GM15510 (cell line): ENCODE data around the gene STRN3.

ENCODE experiments used
- POLR2A ChIP-seq: IDR thresholded peaks from 3 replicates; pipeline ENCODE4 v1.6.1; 2011; ENCODE audit warnings: borderline replicate concordance; ENCODE audit not compliant: insufficient read length; ENCODE audit errors: extremely low read depth

Gene STRN3

DNA sequence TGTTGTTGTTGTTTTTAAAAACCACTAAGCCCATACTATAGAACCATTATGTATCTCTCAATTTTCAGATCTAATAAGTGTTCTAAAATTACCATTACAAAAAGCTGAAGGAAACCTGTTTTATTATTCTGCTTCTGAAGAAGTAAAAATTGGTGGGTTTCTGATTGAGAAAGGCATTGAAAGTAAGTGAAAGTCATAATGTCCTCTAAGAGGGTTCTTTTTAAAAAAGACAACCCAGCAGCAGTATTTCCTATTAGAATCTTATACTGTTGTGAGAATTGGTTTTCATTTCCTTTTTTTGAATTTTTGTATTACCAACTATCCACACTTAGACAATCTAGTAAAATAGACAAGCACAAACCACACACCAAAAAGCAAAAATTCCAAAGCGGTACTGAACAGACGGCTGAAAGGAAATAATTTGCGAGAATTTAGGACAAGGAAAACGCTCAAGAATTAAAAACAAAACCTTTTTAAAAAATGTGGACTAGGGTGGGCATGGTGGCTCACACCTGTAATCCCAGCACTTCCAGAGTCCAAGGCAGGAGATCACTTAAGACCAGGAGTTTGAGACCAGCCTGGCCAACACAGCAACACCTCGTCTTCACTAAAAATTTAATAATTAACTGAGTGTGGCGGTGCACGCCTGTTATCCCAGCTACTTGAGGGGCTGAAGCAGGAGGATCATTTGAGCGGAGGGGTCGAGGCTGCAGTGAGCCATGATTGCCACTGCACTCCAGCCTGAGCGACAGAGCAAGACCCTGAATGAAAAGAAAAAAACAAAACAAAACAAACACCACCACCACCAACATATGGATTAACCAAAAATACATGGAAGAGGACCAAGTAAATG, 67.4 kb downstream of the STRN3 start:
- TF ChIP-seq POLR2A, result no peak

DNA sequence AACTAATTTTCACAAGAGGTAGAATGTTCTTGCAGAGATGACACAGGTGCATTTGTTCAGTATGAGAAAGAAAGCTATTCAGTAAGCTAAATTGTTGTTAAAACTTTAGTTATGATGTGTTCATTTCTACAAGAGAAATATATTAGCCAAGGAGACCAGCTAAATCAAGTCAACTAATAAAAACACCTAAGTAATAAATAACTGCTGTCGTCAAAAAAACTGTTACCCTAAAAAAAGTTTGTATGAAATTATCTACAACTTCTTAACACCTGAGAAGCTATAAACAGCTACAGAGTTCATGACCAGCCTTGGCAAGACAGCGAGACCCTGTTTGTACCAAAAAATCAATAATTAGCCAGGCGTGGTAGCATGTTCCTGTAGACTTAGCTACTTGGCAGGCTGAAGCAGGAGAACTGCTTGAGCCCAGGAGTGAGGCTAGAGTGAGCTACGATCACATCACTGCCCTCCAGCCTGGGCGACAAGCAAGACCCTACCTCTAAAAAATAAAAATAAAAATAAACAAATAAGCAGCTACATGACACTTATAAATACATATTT, 68.3 kb downstream of the STRN3 start:
- TF ChIP-seq POLR2A, result no peak

DNA sequence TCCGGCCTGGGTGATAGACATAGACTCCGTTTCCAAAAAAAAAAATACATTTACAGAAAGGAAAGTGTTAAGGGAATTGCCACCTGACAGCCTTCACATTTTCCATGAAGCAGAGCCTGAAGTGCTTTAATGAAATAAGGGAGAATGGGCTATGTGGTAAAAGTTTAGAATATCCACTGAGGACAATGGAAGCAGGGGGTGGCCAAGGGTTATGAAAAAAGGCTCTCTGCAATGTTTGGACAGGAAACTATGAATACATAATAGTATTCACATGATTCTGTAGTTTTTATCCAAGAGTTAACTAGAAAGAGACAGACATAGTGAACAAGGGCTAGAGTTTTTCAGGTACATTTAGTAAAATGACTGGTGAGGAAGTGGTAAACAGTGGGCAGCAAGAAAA, 76.5 kb downstream of the STRN3 start:
- TF ChIP-seq POLR2A, result no peak

DNA sequence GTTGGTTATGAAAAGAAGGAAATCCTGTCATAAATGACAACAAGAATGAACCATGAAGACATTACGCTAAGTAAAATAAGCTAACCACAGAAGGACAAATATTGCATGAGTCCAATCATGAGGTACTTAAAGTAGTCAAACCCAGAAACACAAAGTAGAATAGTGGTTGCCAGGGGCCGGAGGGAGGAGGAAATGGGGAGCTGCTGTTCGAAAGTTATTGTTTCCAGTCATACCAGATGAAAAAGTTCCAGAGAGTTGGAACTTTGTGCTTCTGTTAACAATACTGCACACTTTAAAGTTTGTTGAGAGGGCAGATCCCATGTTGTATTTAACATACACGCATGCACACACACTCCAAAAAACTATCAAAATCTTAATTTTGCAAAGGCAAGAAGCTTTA, 82.5 kb downstream of the STRN3 start:
- TF ChIP-seq POLR2A, result no peak

DNA sequence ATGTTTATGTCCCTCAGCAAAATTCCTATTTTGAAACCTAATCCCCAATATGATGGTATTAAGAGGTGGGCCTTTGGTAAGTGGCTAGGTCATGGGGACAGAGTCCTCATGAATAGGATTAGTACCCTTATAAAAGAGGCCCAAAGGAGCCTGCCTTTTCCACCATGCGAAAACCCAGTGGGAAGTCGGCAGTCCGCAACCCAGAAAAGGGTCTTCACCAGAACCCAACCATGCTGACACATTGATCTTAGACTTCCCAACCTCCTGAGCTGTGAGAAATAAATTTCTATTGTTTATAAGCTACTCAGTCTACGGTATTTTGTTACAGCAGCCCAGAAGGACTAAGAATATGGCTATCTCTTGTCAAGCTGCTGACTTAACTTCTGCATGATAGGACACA, 85.3 kb downstream of the STRN3 start:
- no peak for TF ChIP-seq POLR2A

DNA sequence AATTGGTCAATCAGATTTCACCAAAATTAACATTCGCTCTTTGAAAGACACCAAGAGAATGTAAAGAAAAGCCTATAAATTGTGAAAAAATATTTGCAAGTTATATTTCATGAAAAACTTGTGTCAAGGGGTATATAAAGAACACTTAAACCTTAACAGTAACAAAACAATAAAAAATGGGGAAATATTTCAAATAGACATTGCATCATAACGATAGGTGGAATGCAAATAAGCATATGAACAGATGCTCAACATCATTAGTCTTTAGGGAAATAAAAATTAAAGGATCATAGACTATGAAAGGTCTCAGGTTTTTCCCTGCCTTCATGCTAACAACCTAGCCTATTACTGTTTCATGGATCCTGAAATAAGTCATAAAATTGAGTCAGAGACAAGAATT, 87.6 kb downstream of the STRN3 start:
- TF ChIP-seq POLR2A, result no peak

DNA sequence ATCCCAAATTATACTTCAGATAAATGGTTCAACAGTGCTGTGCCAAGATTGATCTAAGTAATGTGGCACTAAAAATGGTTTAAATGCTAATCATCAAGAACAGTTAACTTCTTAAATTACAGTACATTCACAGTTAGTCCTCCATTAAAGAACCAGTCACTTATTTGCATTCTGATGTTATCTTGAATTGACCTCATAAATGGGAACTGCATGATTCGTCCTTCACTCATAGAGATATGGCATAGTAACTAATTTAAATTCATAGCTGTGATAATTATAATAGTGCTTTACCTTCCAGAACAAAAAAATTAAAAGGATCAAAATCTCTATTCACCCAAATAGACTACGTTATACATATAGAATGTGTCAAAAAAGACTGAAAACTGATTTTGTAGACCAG, 90.7 kb downstream of the STRN3 start:
- no peak for TF ChIP-seq POLR2A

DNA sequence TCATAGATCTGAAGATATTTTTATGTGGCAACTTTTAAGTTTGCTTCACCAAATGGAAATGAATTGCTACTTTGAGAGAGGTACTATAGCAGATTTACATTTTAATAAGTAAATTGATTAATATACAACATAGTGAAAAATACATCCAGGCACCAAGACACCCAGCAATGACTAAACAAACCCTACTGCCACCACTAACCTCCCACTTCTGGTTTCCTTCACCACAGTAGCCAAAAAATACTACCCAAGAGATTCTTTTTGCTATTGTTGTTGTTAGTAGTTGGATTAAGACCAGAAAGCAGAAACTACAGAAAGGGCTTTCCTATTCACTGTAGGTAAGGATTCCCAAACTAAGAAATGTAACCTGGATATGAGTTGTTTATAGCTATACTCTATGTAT, 97.7 kb downstream of the STRN3 start:
- TF ChIP-seq POLR2A, result no peak

DNA sequence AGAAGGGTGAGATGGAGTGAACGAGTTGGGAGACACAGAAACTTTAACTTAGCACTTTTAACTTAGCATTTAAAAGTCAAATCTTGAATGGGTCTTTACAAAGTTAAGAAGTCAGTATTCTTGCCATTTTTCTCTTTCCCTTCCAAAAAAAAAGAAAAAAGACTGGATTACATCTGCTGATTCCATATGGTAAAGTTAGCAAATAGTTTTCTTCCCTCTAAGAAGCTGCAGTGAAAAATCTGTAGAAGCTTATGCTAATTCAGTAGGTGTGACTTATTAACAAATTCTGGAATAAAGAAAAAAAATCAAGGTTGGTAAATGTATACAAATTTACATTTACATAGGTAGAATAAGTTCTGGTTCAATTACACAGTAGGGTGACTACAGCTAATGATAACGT, 100.9 kb downstream of the STRN3 start:
- no peak for TF ChIP-seq POLR2A

DNA sequence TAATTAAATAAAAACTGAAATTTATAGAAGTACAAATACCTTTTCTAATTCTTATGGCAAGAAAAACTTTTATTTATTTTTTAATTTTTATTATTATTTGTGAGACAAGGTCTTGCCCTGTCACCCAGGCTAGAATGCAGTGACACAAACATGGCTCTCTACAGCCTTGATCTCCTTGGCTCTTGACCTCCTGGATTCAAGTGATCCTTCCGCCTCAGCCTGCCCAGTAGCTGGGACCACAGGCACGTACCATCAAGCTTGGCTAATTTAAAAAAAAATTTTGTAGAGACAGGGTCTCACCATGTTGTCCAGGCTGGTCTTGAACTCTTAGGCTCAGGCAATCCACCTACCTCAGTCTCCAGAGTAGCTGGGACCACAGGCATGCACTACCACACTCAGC, 104.4 kb downstream of the STRN3 start:
- TF ChIP-seq POLR2A, result no peak

DNA sequence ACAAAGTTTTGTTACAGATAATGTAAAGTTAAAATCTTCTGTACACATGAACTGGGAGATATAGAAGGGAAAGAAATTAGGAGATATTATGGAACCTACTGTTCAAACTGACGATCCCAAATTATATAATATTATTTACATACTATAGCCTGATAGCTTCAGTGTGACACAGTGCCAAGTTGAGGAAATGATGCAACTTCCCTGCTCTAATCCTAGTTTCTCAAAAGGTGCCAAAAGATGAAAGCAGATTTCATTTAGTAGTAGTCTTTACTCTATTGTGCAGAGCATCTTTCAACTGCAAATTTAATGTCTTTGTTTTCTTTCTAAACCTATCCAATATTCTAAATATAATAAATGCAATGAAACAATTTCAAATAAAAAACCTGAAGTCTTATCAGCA, 104.9 kb downstream of the STRN3 start:
- TF ChIP-seq POLR2A, result no peak

DNA sequence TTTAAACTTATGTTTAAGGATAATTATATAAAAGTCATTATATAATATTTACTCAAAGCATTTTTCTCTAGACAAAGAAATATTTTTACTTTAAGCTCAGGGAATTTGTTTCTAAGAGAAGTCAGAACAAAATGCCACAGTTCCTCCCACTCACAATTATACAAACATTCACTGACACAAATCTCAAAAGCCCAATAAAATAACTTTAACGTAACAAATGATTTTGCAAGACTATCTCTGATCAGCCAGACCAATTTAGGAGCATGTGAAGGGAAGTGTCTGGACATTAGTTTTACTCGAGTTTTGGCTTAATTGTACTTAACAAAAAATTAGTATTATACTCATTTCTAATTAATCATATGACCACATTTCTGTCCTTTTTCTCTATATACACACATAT, 110.6 kb downstream of the STRN3 start:
- TF ChIP-seq POLR2A, result no peak

DNA sequence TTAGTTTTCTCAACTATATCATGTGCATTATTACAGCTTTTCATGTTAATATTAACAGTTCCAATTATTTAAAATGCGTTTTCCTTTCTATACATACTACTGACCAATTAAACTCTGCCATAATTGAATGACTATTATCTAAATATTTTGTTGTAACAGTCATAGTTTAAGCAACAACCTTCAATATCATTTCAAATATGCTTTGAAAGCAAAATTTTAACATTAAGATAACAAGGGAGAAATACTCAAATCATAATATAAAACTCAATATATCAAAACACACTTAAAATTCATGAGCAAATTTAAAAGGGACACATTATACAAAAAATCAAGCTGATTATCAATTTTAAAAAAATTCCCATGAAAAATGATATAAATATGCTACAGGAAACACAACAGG, 111.4 kb downstream of the STRN3 start:
- no peak for TF ChIP-seq POLR2A

DNA sequence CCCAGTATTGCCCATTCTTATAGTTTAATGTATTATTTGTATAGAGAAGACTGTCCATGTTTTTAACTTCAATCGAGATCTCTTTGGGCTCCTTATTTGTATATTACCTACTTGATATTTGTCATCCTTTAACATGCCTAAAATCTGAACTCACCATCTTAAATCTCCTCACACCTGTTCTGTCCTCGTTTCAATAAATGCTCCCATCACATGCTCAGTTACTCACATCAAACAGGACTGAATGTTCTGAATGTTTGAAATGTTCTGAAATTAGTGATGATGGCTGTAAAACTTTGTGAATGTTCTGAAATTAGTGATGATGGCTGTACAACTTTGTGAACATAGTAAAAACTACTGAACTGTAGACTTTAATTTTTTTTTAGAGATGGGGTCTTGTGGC, 117.4 kb downstream of the STRN3 start:
- no peak for TF ChIP-seq POLR2A

DNA sequence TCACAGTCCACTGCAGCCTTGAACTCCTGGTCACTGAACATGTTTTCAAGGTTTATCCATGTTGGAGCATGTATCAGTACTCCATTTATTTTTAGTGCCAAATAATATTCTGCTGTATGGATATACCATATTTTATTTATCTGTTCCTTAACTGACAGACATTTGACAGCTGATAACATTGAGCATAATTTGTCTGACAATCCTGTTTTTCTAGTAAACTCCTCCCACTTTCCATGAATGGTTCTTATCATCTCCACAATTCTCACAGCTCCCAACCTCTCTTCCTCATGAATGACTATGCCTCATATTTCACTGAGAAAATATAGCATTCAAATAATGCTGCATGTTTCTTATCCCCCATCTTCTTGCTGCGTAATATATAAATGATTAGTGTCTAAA, 118.5 kb downstream of the STRN3 start:
- no peak for TF ChIP-seq POLR2A
